Activated CD8-positive, alpha-beta T cell treated with anti-CD3 and anti-CD28 coated beads, Interleukin-2, amount 10 ng/mL, durations not matched to agents 7 days and 5 days (primary cell): ENCODE results near the gene KDM3A. TPM values are rescaled to one million over a fixed set of nuclear protein-coding genes. Genes with fewer than 3 reads are reported as not detected.
A peak's percentile ranks its signal among the peaks of the same experiment; 100 is the strongest.

Experiments
- ATAC-seq: fragments of 150-1000 bp; cut with Tn5 transposase; one replicate; pipeline ENCODE4 v1.10.0; 2021; ENCODE audit warnings: moderate library complexity
- CTCF ChIA-PET: fragments of 350-600 bp; sonication (Branson Sonifier 250); formaldehyde crosslinking; loops from one replicate; lab custom pipeline; 2021; ENCODE audit warnings: antibody characterized with exemption; lab: Charles Lee
- POLR2A ChIA-PET: fragments of 350-600 bp; sonication (Branson Sonifier 250); formaldehyde crosslinking; loops from one replicate; lab custom pipeline; 2021; ENCODE audit warnings: antibody characterized with exemption; lab: Charles Lee
- DNase-seq: peaks from one replicate; pipeline ENCODE4 v3.0.0-alpha.2; 2020
- H3K27ac Mint-ChIP-seq: one replicate; pipeline ENCODE4 v1.8.0; 2021; ENCODE audit warnings: mild to moderate bottlenecking, mixed read lengths
- H3K27me3 Mint-ChIP-seq: one replicate; pipeline ENCODE4 v1.8.0; 2021; ENCODE audit warnings: low read depth, mixed read lengths
- H3K36me3 Mint-ChIP-seq: one replicate; pipeline ENCODE4 v1.8.0; 2021; ENCODE audit warnings: low read depth, mixed read lengths
- H3K4me1 Mint-ChIP-seq: one replicate; pipeline ENCODE4 v1.8.0; 2021; ENCODE audit warnings: low read depth, mixed read lengths
- H3K4me3 Mint-ChIP-seq: one replicate; pipeline ENCODE4 v1.8.0; 2021; ENCODE audit warnings: mild to moderate bottlenecking, mixed read lengths
- H3K9me3 Mint-ChIP-seq: one replicate; pipeline ENCODE4 v1.8.0; 2022; ENCODE audit warnings: mixed read lengths; ENCODE audit not compliant: insufficient read depth
- total RNA-seq, 2 experiments: library from RNA; stranded (reverse); gene quantifications; one replicate each; pipeline ENCODE4 v1.2.3, GENCODE V29; 2021

Gene KDM3A
- total RNA-seq, 2 experiments from 2014 or later = 74.9 to 80.1 TPM

DNA sequence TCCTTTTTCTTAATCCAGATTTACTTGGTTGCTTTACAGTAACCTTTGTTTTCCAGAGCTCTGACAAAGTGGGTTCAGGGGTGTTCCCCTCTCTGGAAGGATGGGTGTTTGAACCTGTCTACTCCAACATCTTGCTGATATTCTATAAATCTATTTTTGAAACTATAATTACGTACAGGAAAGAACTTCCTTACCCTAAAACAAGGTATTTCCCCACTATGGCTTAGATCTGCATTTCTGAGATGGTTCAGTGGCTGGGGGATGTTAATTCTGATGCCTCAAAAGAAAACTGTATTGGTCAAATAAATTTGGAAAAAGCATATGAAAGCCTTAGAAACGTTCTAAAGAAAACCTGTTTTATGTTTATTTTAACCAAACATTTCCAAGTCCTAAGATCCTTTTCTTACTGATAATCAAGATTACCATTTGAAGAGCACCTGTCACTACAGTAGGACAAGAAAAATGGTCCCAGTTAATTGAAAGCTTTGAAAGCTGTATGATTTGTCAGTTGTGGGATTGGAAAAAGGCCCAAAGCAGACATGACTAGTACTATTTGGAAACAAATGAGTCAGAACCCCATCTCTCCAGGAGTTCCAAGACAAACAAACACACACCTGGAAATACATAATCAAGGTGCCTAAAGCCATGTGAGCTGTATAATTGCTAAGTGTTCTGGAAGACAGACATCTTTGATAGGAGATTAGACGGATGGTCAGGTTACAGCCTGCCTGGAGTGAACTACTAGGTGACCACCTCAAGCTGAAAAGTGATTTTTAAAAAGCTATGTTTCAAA, 57.5 kb downstream of the KDM3A start:
- Mint-ChIP-seq H3K4me1 (peaks cover 3% of the 10 kb centered on the region), H3K4me3 (no peak overlapping the region), H3K36me3 (peaks cover 97% of the 10 kb centered on the region), H3K27ac (no peak overlapping the region), H3K9me3 (peaks cover 35% of the 10 kb centered on the region), H3K27me3 (no peaks in the 10 kb centered on the region)
- ATAC-seq = no peak
- DNase-seq = no peak
- ChIA-PET CTCF (interaction anchor here (1.4 kb wide), 1 partner anchor 9 kb away, joined by 3 read pairs; no protein-coding TSS in a partner anchor), POLR2A (interaction anchor here (1.0 kb wide), 1 partner anchor 31 kb away, joined by 3 read pairs; no protein-coding TSS in a partner anchor)

DNA sequence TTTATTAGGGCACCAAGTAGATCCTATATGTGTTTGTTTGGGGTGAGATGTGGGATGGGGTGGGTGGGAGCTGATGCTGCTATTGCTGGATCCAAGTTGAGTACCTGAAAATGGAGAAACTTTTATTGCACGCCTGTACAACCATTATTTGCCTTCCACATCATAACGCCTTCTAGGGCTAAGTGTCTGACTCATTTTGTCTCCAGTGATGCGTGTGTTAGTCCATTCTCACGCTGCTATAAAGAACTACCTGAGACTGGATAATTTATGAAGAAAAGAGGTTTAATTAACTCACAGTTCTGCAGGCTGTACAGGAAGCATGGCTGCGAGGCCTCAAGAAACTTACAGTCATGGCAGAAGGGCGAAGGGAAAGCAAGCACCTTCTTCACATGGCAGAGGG, 58.2 kb downstream of the KDM3A start:
- POLR2A ChIA-PET = no interaction called here
- CTCF ChIA-PET = no interaction called here
- Mint-ChIP-seq H3K27ac (no peak overlapping the region), H3K9me3 (peaks cover 35% of the 10 kb centered on the region), H3K36me3 (peaks cover 97% of the 10 kb centered on the region), H3K27me3 (no peaks in the 10 kb centered on the region), H3K4me3 (no peak overlapping the region), H3K4me1 (peaks cover 3% of the 10 kb centered on the region)
- DNase-seq (no peak), ATAC-seq (no peak)

DNA sequence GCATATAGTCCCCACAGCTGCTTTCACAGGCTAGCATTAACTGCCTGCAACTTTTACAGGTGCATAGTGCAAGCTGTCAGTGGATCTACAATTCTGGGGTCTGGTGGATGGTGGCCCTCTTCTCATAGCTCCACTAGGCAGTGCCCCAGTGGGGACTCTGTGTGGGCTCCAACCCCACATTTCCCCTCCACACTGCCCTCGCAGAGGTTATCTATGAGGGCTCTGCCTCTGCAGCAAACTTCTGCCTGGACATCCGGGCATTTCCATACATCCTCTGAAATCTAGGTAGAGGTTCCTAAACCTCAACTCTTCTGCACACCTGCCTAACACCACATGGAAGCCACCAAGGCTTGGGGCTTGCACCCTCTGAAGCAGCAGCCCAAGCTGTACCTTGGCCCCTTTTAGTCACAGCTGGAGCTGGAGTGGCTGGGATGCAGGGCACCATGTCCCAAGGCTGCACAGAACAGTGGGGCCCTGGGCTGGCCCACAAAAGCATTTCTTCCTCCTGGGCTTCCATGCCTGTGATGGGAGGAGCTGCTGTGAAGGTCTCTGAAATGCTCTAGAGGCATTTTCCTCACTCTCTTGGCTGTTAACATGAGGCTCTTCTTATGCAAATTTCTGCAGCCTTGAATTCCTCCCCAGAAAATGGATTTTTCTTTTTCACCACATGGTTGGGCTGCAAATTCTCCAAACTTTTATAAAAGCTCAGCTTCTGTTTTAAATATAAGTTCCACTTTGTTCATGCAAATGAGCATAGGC, 59.3 kb downstream of the KDM3A start:
- Mint-ChIP-seq H3K27ac (no peak overlapping the region), H3K4me3 (no peak overlapping the region), H3K27me3 (no peaks in the 10 kb centered on the region), H3K9me3 (peaks cover 33% of the 10 kb centered on the region), H3K4me1 (no peaks in the 10 kb centered on the region), H3K36me3 (peaks cover 95% of the 10 kb centered on the region)
- ChIA-PET CTCF (no interaction called here), POLR2A (no interaction called here)
- DNase-seq = no peak
- no peak for ATAC-seq

DNA sequence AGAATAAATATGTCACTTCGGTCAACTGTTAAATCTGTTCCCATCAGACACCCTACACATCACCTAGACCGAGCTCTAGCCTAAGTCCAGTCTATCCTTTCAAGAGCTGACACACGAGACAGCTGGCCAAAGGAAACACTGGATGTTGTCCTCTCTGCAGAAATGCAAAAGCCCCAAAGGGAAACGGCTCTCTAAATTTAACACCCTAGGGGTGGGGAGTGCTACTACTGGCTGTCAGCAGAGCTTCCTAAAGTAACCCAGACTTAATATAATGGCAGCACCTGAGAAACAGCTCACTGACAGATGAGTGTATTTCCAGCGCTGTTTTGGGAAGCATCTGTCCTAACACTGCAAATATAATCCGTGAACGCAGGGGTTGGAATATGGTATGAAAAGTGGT, 66.4 kb downstream of the KDM3A start:
- ChIA-PET CTCF (interaction anchor here (1.4 kb wide), 1 partner anchor 9 kb away, joined by 3 read pairs; no protein-coding TSS in a partner anchor), POLR2A (interaction anchor here (0.5 kb wide), 1 partner anchor 61 kb away, joined by 3 read pairs; no protein-coding TSS in a partner anchor)
- Mint-ChIP-seq H3K27ac (no peak overlapping the region), H3K4me1 (no peaks in the 10 kb centered on the region), H3K27me3 (no peaks in the 10 kb centered on the region), H3K36me3 (peaks cover 61% of the 10 kb centered on the region), H3K9me3 (no peaks in the 10 kb centered on the region), H3K4me3 (no peak overlapping the region)
- ATAC-seq (no peak), DNase-seq (no peak)

DNA sequence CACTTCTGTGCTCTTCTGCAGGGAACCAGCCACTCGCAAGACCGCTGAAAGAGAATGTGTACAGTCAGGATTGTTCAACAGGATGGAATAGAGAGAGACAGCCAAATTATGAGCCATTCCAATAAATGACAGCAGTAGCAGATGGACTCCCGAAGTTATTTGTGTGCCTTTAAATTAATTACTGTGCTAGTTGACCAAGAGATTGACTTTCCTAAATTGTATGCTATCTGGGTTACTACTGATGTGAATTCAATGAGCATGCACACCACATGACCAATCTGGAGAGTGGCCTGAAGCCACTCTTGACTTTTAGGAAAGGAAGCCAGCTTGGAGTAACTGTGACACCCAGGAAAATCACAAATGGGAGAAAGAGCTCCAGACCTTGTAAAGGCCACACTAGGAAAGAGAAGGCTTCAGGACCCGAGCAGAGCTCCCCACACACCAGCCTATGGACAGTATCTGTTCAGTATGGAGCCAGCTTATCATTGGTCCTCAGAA, 69.3 kb downstream of the KDM3A start:
- Mint-ChIP-seq H3K27ac (no peak overlapping the region), H3K4me3 (no peak overlapping the region), H3K4me1 (no peaks in the 10 kb centered on the region), H3K36me3 (peaks cover 36% of the 10 kb centered on the region), H3K9me3 (no peaks in the 10 kb centered on the region), H3K27me3 (no peaks in the 10 kb centered on the region)
- CTCF ChIA-PET = interaction anchor here (1.1 kb wide), 1 partner anchor 15 kb away, joined by 3 read pairs; no protein-coding TSS in a partner anchor
- DNase-seq (no peak), ATAC-seq (no peak)
- POLR2A ChIA-PET = no interaction called here

DNA sequence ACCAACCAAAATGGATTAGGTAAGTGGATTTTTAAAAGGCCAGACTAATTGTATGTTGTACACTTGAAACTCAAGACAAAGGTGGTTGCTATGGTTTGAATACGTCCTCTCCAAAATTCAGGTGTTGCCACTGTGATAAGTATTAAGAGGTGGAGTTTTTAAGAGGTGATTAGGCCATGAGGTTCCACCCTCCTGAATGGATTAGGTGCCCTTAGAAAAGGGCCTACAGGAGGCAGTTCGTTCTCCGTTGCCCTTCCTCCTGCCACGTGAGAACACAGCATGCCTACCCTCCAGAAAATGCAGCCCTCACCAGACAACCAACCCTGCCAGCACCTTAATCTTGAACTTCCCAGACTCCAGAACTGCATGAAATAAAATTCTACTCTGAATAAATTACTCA, 70.9 kb downstream of the KDM3A start:
- CTCF ChIA-PET = no interaction called here
- H3K9me3 Mint-ChIP-seq = peaks cover 5% of the 10 kb centered on the region
- POLR2A ChIA-PET = no interaction called here
- no peak for ATAC-seq
- no peak for DNase-seq
- no peaks in the 10 kb centered on the region for H3K27me3 Mint-ChIP-seq
- H3K27ac Mint-ChIP-seq = no peak overlapping the region
- peaks cover 35% of the 10 kb centered on the region for H3K36me3 Mint-ChIP-seq
- H3K4me3 Mint-ChIP-seq = no peak overlapping the region
- no peaks in the 10 kb centered on the region for H3K4me1 Mint-ChIP-seq

DNA sequence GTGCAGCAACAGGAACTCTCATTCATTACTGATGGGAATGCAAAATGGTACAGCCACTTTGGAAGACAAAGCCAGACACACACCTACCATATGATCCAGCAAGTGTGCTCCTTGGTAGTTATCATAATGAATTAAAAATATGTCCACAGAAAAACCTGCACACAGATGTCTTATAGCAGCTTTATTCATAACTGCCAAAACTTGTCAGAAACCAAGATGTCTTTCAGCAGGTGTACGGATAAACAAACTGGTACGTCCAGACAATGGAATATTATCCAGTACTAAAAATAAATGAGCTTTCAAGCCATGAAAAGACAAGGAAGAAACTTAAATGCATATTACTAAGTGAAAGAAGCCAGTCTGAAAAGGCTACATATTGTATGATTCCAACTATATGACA, 71.7 kb downstream of the KDM3A start:
- CTCF ChIA-PET = no interaction called here
- no peak overlapping the region for H3K27ac Mint-ChIP-seq
- H3K27me3 Mint-ChIP-seq = no peaks in the 10 kb centered on the region
- no peak overlapping the region for H3K4me3 Mint-ChIP-seq
- H3K36me3 Mint-ChIP-seq = peaks cover 26% of the 10 kb centered on the region
- no peaks in the 10 kb centered on the region for H3K4me1 Mint-ChIP-seq
- no peak for ATAC-seq
- H3K9me3 Mint-ChIP-seq = peaks cover 5% of the 10 kb centered on the region
- no peak for DNase-seq
- POLR2A ChIA-PET = no interaction called here

DNA sequence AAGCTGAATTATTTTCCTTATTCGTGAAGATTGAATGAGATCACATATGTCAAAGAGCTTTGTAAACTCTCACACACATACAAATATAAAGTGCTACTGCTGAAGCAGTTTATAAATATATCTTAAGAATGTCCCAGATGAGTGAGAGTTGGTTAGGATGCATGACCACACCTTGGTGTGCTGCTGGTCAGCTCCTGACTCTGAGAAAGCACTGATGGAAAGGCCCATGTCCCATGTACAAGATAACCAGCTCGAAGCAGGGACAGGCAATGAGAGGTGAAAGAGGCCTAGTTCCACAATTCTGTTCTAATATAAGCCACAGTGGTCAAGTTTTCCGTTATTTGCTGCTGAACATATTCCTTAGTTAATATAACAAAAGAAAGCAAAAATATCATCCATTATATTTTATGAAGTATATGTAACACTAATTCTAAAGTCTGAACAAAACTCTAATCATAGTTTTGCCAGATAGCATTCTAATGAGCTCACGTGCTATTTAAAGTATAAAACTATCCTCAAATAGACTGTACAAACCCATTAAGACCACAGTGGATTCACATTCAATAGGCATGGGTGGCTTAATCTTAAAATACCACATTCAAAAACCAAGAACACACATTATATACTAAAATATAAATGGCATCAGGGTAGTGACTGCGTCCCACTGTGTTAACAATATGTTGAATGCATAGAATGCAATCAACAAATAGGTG, 72.9 kb downstream of the KDM3A start:
- DNase-seq (no peak), ATAC-seq (no peak)
- ChIA-PET POLR2A (no interaction called here), CTCF (no interaction called here)
- peaks cover 19% of the 10 kb centered on the region for H3K36me3 Mint-ChIP-seq
- no peaks in the 10 kb centered on the region for H3K4me1 Mint-ChIP-seq
- peaks cover 5% of the 10 kb centered on the region for H3K9me3 Mint-ChIP-seq
- no peaks in the 10 kb centered on the region for H3K27me3 Mint-ChIP-seq
- no peak overlapping the region for H3K27ac Mint-ChIP-seq
- H3K4me3 Mint-ChIP-seq = no peak overlapping the region

DNA sequence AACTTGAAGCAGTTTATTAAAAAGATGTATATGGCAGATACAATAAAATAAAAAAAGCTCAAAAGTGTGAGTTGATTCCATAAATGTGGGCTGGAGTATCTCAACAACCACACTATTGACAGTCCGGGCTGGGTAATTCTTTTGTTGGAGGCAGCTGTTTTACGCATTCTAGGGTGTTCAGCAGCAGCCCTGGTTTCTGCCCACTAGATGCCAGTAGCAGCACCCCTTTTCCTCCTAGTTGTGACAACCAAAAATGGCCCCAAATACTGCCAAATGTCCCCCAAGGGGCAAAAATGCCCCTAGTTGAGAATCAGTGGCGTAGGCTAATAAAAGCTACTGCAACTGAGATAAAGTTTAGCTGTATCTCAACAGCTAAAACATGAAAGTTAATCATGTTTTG, 77.3 kb downstream of the KDM3A start:
- no peak for ATAC-seq
- Mint-ChIP-seq H3K4me1 (no peaks in the 10 kb centered on the region), H3K27me3 (no peaks in the 10 kb centered on the region), H3K36me3 (peaks cover 10% of the 10 kb centered on the region), H3K27ac (no peak overlapping the region), H3K4me3 (no peak overlapping the region), H3K9me3 (peaks cover 5% of the 10 kb centered on the region)
- ChIA-PET CTCF (interaction anchor here (0.9 to 1.8 kb wide), 6 partner anchors 13 to 252 kb away, joined by 3 to 6 read pairs (median 5); no protein-coding TSS in a partner anchor), POLR2A (no interaction called here)
- peak; percentile 32 for DNase-seq

DNA sequence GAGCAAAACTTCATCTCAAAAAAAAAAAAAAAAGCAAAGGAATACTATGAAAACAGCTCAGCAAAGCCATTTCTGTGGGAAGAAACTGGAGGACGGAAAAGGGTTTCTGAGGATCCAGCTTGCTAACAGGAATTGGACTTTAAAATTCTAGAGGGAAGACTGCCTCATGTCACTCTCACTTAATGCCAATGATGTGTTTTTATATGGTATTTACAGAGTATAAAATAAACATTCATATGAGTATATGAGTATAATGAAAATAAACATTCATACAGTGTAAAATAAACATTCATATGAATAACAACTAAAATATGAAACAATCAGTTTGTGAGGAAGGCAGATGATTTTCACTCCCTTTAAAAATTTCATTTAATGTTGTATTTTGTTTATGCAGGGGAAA, 78.2 kb downstream of the KDM3A start:
- no peak overlapping the region for H3K4me3 Mint-ChIP-seq
- no peaks in the 10 kb centered on the region for H3K27me3 Mint-ChIP-seq
- H3K36me3 Mint-ChIP-seq = peaks cover 15% of the 10 kb centered on the region
- POLR2A ChIA-PET = no interaction called here
- H3K4me1 Mint-ChIP-seq = no peaks in the 10 kb centered on the region
- CTCF ChIA-PET = interaction anchor here (1.7 to 1.8 kb wide), 2 partner anchors 12 to 102 kb away, joined by 6 read pairs; no protein-coding TSS in a partner anchor
- no peak for ATAC-seq
- peaks cover 5% of the 10 kb centered on the region for H3K9me3 Mint-ChIP-seq
- DNase-seq = no peak
- H3K27ac Mint-ChIP-seq = no peak overlapping the region

DNA sequence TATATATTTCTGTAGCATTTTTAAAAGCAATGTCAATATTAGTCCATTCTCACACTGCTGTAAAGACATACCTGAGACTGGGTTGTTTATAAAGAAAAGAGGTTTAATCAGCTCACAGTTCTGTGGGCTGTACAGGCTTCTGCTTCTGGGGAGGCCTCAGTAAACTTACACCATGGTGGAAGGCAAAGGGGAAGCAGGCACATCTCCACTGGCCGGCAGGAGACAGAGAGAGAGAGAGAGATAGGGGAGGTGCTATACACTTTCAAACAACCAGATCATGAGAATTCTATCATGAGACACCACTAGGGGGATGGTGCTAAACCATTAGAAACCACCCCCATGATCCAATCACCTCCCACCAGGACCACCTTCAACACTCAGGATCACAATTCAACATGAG, 79.0 kb downstream of the KDM3A start:
- CTCF ChIA-PET = no interaction called here
- no peaks in the 10 kb centered on the region for H3K4me1 Mint-ChIP-seq
- peaks cover 15% of the 10 kb centered on the region for H3K36me3 Mint-ChIP-seq
- H3K4me3 Mint-ChIP-seq = no peak overlapping the region
- no peak for DNase-seq
- no peak overlapping the region for H3K27ac Mint-ChIP-seq
- H3K9me3 Mint-ChIP-seq = peaks cover 5% of the 10 kb centered on the region
- no peak for ATAC-seq
- POLR2A ChIA-PET = no interaction called here
- no peaks in the 10 kb centered on the region for H3K27me3 Mint-ChIP-seq
